HG02943 (cell line): ENCODE data around the gene RFX2.

Experiments
- ATAC-seq: cut with Tn5 transposase; IDR thresholded peaks from one replicate; pipeline ENCODE4 v1.9.1; 2021; ENCODE audit warnings: mild to moderate bottlenecking, low read depth, moderate library complexity; ENCODE audit not compliant: unreplicated experiment

The RFX2 gene

GRCh38 chr19:6062274-6062673 is 48.0 kb downstream of the RFX2 start:
- no peak for ATAC-seq

- no peak for ATAC-seq
Observed at GRCh38 chr19:6061376-6062130, 48.7 kb downstream of the RFX2 start.

GRCh38 chr19:6060600-6061375 is 49.5 kb downstream of the RFX2 start:
- ATAC-seq = no peak

- no peak for ATAC-seq
Observed at GRCh38 chr19:6059988-6060599, 50.2 kb downstream of the RFX2 start.

- no peak for ATAC-seq
Observed at GRCh38 chr19:6059396-6059947, 50.8 kb downstream of the RFX2 start.

- ATAC-seq = no peak
Observed at GRCh38 chr19:6058518-6059201, 51.6 kb downstream of the RFX2 start.

- ATAC-seq = no peak
Observed at GRCh38 chr19:6057651-6058517, 52.4 kb downstream of the RFX2 start.

GRCh38 chr19:6056801-6057650 is 53.3 kb downstream of the RFX2 start:
- ATAC-seq = no peak

GRCh38 chr19:6056282-6056741 is 54.0 kb downstream of the RFX2 start:
- no peak for ATAC-seq

GRCh38 chr19:6055013-6055795 is 55.1 kb downstream of the RFX2 start:
- no peak for ATAC-seq

GRCh38 chr19:6048793-6049405 is 61.4 kb downstream of the RFX2 start:
- no peak for ATAC-seq

- no peak for ATAC-seq
Observed at GRCh38 chr19:6048348-6048747, 62.0 kb downstream of the RFX2 start.

- no peak for ATAC-seq
Observed at GRCh38 chr19:6047741-6048251, 62.5 kb downstream of the RFX2 start.

GRCh38 chr19:6047256-6047655 is 63.0 kb downstream of the RFX2 start:
- no peak for ATAC-seq

GRCh38 chr19:6045108-6045507 is 65.2 kb downstream of the RFX2 start:
- ATAC-seq = no peak

GRCh38 chr19:6044056-6044805 is 66.1 kb downstream of the RFX2 start:
- no peak for ATAC-seq
